Panc1 (cell line): Measurements from ENCODE around the gene ADNP.

Source experiments
- CTCF ChIP-seq: fragments of 450-650 bp; IDR thresholded peaks from 2 replicates; pipeline ENCODE4 v1.5.1; 2017; ENCODE audit warnings: mild to moderate bottlenecking
- POLR2AphosphoS5 ChIP-seq: IDR thresholded peaks from 2 replicates; pipeline ENCODE4 v1.6.1; 2012; ENCODE audit warnings: mild to moderate bottlenecking, low read depth, low read length, moderate library complexity
- SIN3A ChIP-seq: IDR thresholded peaks from 2 replicates; pipeline ENCODE4 v1.6.1; 2012; ENCODE audit warnings: low read depth, mild to moderate bottlenecking, low read length, moderate library complexity, borderline replicate concordance; ENCODE audit not compliant: insufficient read depth

GRCh38 chr20:50958615-50959542 lies 27.6 kb upstream of the ADNP start, which contains the start of gene MOCS3:
- no peak for TF ChIP-seq CTCF
- TF ChIP-seq POLR2AphosphoS5, result no peak; the same call in 1 of the 2 replicates
- peak; percentile 79; the same call in 1 of the 2 replicates for TF ChIP-seq SIN3A
